ENCODE results near the gene FN3K. TPM values are rescaled to one million over a fixed set of nuclear protein-coding genes. Genes with fewer than 3 reads are reported as not detected.

FN3K gene
- total and polyA plus RNA-seq, 2 of the 4 experiments (the other 2 are of a cell fraction), result 0.90 to 2.9 TPM

GRCh38 chr17:82692268-82692667 lies 43.1 kb upstream of the FN3K start:
- Histone ChIP-seq H3K9ac (ENCODE audit: low read depth, low read length) (no peak overlapping the region), H3K36me3 (ENCODE audit: control insufficient read depth, insufficient read depth, low read length) (no peaks in the 10 kb centered on the region; the same call in 1 of the 2 replicates), H2BK20ac (ENCODE audit: low read depth, low read length) (no peak overlapping the region), H3K4me3 (ENCODE audit: insufficient read depth, low read depth, low read length) (no peak overlapping the region), H3K23ac (ENCODE audit: low read depth, low read length) (no peak overlapping the region), H2AK5ac (ENCODE audit: low read depth, low read length) (no peak overlapping the region), H4K8ac (ENCODE audit: low read depth in 2 of 2, low read length in 2 of 2) (no peak overlapping the region), H3K27me3 (ENCODE audit: control insufficient read depth, insufficient read depth, low read length) (no peaks in the 10 kb centered on the region; the same call in 1 of the 2 replicates), H3K4me1 (ENCODE audit: control insufficient read depth, insufficient read depth, low read length) (peaks cover 2% of the 10 kb centered on the region; the same call in 1 of the 2 replicates), H3K14ac (replicated peaks; ENCODE audit: low read depth, low read length) (no peak overlapping the region), H2BK5ac (ENCODE audit: low read depth, low read length, poor library complexity, severe bottlenecking) (no peak overlapping the region), H3K4me2 (ENCODE audit: low read depth, low read length) (no peak overlapping the region), H2AFZ (replicated peaks; ENCODE audit: low read length, poor library complexity) (peak overlapping the region; percentile 6), H2AK9ac (replicated peaks; ENCODE audit: low read depth, low read length, poor library complexity) (no peak overlapping the region), H3K18ac (ENCODE audit: low read depth, low read length) (no peak overlapping the region), H2BK15ac (ENCODE audit: low read depth, low read length) (no peak overlapping the region), H3K9me3 (ENCODE audit: control insufficient read depth, insufficient read depth, low read length) (peaks cover 2% of the 10 kb centered on the region), H3K4ac (ENCODE audit: low read depth, low read length) (no peak overlapping the region), H4K5ac (ENCODE audit: low read depth, low read length) (no peak overlapping the region), H3K27ac (ENCODE audit: insufficient read depth, low read length) (no peak overlapping the region), H3K56ac (ENCODE audit: extremely low read depth, insufficient read depth, low read length) (no peak overlapping the region), H3K79me1 (ENCODE audit: low read depth in 1 of 2, low read length in 2 of 2) (peaks cover 0 to 7% of the 10 kb centered on the region in 2 experiments; a peak in 2 of 4 replicates), H3K9me1 (ENCODE audit: insufficient read depth, low read length) (no peaks in the 10 kb centered on the region), H4K20me1 (ENCODE audit: insufficient read depth, low read length) (no peaks in the 10 kb centered on the region; the same call in 1 of the 2 replicates), H2BK120ac (ENCODE audit: low read depth, low read length) (no peak overlapping the region), H4K91ac (ENCODE audit: insufficient read depth, low read depth, low read length) (no peak overlapping the region)
- ATAC-seq (ENCODE audit: low read depth), result no peak
- no peak for TF ChIP-seq ELK1 (IDR thresholded peaks at IDR 0.05; ENCODE audit: borderline replicate concordance, low read depth, low read length)
- TF ChIP-seq BHLHE40 (IDR thresholded peaks at IDR 0.05; ENCODE audit: low read depth, low read length), result no peak
- TF ChIP-seq MXI1 (IDR thresholded peaks at IDR 0.05; ENCODE audit: borderline replicate concordance, low read depth, low read length), result no peak
- no peak for TF ChIP-seq CHD1 (IDR thresholded peaks at IDR 0.05; ENCODE audit: low read depth, low read length)
- TF ChIP-seq MAZ (IDR thresholded peaks at IDR 0.05; ENCODE audit: borderline replicate concordance, low read depth, low read length), result no peak
- no peak for TF ChIP-seq NFE2L2 (IDR thresholded peaks at IDR 0.05; ENCODE audit: low read depth, low read length)
- no peak for TF ChIP-seq RFX5 (IDR thresholded peaks at IDR 0.05; ENCODE audit: low read depth, low read length)
- TF ChIP-seq CEBPB (IDR thresholded peaks at IDR 0.05; ENCODE audit: low read depth, low read length), result no peak
- no peak for TF ChIP-seq RAD21 (IDR thresholded peaks at IDR 0.05; ENCODE audit: low read length)
- TF ChIP-seq SMC3 (IDR thresholded peaks at IDR 0.05; ENCODE audit: low read depth, low read length), result no peak
- no peak for TF ChIP-seq MAFK (IDR thresholded peaks at IDR 0.05; ENCODE audit: low read depth, low read length)
- TF ChIP-seq CTCF (conservative IDR thresholded peaks at IDR 0.05; ENCODE audit: low read depth, low read length), result no peak
- no peak for TF ChIP-seq RCOR1 (IDR thresholded peaks at IDR 0.05; ENCODE audit: insufficient replicate concordance, low read length)
- no peak for TF ChIP-seq USF2 (IDR thresholded peaks at IDR 0.05; ENCODE audit: low read depth, low read length)
- TF ChIP-seq POLR2A (IDR thresholded peaks at IDR 0.05; ENCODE audit: low read depth, low read length), result no peak
- no peak for TF ChIP-seq FOS (IDR thresholded peaks at IDR 0.05; ENCODE audit: low read depth, low read length)
- intact Hi-C loops (cut with micrococcal nuclease) (no loop called here), dilution Hi-C loops (cut with HindIII; ENCODE audit: low sequenced_read_pairs, unreplicated experiment) (no loop called here), in situ Hi-C loops (cut with MboI; ENCODE audit: low sequenced_read_pairs) (no loop called here)
- WGBS, 2 experiments (ENCODE audit: extremely low coverage in 2 of 2, insufficient read length in 1 of 2), result 72% methylated on average over 4 of the region's 16 CpGs; no CpG with 5 or more reads in 1 of the 2 experiments
- ChIA-PET CTCF (no interaction called here), POLR2A (ENCODE audit: unreplicated experiment) (no interaction called here)
- BruUV-seq (replicated peaks), result no TSS peak
- no peak for DNase-seq
